Raji (cell line): Measurements from ENCODE around the gene NRP1.

Experiments
- POLR2A ChIP-seq: IDR thresholded peaks from 2 replicates; pipeline ENCODE4 v1.6.1; 2011; ENCODE audit warnings: low read depth, low read length, control low read depth; ENCODE audit not compliant: insufficient read depth

The NRP1 gene

DNA sequence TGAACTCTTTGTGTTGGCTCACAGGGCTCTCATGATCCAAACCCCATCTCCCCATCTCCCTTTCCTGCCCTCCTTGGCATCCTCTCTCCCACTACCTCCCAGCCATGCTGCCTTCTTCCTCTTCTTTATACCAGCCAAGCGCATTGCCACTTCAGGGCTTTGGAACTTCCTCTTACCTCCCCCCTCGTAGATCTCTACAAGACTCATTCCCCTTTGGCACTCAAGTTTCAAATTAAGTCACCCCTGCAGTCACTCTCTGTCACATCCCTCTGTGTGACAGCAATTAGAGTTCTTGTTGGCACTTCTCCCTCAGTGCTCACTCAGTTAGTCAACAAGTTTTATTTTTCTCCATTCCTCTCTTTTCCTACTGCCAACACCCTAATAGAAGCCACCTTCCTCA lies 20.8 kb upstream of the NRP1 start:
- no peak for TF ChIP-seq POLR2A

GRCh38 chr10:33353853-33354252 lies 19.4 kb upstream of the NRP1 start:
- TF ChIP-seq POLR2A: no peak

- TF ChIP-seq POLR2A: no peak
Observed at GRCh38 chr10:33353334-33353733, 18.9 kb upstream of the NRP1 start.

GRCh38 chr10:33352615-33353014 lies 18.1 kb upstream of the NRP1 start:
- no peak for TF ChIP-seq POLR2A

- no peak for TF ChIP-seq POLR2A
Observed at GRCh38 chr10:33352175-33352574, 17.7 kb upstream of the NRP1 start.

DNA sequence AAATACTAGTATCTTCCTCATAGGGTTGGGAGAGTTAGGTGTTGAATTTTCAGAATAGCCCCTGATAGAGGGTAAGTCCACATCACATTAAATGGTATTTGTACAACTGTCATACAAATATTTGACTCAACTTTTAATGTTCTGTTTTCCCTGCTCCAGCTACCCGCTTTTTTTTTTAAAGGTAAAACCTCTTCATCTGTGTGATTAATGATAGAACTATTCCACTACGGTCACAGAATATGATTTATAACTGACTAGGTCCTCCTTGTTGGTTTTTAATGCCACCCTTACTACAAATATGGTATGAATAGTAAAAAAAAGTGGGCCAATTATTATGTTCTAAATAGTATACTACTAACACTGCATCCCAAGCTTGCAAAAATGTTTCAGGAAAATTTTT lies 15.6 kb upstream of the NRP1 start:
- TF ChIP-seq POLR2A: no peak

DNA sequence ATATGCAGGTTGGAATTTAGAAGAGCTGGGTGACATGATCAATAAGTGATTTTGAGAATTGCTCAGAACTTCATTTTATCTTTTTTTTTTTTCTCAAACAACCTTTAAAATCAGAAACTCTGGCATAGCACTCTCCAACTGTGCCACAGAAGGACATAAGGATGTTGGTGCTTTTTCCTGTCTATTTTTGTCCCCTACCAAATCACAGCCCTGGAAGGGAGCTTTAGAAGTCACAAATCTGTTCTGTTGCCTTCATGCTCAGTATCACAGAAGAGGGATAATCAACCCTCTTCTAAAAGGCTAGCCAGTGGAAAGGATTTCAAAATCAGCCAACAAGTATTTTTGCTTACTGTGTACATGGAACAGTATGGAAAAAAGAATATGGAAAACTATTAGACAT lies 14.8 kb upstream of the NRP1 start:
- TF ChIP-seq POLR2A: no peak

DNA sequence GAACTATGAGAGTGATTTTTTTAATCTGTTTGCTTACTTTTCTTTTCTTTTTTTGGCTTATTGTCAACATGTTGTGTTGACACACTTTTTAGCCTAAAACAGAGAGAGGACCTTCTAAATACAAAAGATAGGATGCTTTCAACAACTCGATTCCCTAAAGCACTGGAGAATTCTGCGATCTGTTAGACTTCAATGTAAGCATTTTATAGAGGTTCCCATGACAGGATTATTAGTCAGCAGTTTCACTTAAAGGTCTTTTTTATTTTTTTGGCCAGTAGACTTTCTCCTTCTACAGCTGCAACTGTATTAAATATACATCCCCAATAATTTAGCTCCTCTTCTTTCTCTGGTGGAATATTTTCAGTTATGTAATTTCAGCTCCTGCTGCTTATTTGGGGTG lies 12.7 kb upstream of the NRP1 start:
- TF ChIP-seq POLR2A: no peak

DNA sequence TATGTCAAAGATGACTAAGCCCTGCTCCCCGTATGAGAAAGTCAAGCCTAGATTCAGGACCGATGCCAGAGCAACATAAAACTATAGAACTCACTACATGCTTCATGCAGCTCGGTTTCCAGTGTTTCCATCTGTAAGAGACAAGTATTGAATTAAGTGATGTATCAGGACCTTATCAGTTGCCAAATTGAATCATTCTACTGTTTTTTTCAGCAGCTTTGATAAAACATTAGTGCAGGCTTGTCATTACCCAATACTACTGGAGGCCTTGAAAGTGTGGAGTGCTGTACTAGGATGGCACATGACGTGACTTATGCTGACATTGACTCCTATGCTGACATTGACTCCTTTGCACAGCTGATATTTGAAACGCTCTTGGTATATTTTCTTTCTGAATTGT lies 10.8 kb upstream of the NRP1 start:
- TF ChIP-seq POLR2A: no peak

DNA sequence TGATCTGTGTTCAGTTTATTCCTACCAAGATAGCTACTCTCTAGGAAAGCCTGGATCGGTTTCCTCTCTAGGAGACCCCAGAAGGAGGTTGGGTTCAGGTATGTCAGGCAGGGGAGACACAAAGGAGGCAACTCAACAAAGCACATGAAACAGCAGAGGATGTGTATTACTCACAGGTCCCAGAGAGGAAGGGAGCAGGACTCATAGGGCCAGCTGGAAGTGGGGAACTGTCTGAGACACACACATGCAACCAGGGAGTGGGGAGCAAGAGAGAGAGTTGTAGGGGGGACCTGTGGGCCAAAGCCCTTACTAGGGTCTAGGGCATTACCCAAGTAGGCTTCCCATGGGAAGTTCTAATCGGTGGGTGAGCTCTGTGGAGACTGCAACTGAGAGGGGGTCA lies 10.2 kb upstream of the NRP1 start:
- TF ChIP-seq POLR2A: no peak

GRCh38 chr10:33341637-33342036 lies 7.2 kb upstream of the NRP1 start:
- TF ChIP-seq POLR2A: no peak

DNA sequence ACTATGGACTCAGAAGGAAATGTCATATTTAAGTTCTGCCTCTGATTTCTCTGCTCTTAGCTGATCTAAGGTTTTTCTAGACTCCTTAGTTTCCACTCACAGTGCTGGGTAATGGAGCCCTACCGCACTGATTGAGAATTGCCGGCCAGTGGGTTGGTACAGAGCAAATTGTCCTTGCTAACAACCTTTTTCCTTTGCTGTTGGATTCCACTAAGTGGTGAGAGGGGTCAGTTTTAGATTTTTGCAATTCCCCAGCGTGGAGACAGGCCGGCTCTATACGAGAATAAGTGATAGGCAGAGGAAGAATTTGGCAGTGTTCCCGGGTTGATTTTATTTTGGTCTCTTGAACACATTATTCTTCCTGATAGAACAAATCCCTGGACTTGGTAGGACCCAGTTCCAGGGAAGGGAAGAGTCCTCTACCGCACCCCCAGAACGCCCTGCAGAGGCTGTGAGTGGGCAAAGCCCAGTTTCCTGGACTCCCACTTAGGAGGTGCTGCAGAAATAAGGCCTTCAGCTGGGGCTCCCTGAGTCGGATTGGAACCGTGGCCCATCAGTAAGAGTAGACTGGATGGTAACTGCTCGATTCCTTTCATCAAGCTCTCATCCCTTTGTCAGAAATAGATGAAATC lies 3.0 kb upstream of the NRP1 start:
- TF ChIP-seq POLR2A: no peak

DNA sequence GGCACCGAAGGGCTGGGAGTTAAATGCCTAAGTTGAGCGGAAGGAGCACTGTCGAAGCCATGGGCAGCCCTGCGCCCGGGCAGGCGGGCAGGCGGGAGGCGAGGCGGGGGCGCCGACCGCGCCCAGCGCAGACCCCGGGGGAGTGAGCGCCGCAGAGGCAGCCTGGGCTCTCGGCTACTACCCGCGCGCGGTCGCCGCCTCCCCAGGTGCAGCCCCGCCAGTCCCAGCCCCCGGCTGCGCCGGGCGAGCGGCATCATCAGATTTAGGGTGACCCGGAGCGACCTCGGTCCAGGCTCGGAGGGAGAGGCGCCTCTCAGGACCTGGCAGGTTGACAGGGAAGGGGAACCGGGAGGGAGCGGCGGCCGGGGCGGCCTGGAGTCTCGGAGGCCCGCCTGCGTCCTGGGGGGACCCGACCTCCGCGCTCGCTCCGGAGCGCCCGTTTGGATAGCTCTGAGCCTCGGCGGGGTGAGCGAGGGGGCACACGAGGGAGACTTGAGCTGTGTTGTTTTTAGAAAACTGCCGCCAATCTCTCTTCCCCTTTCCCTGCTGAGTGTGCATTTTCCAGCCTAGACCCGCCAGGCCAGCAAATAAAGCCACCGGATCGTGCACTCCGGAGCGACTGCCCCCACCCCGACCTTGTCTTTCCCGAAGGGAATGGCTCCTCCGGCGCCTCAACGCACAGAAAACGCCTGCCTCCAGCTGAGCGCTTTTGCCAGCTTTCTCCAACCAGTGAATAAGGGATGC lies 2.3 kb upstream of the NRP1 start:
- no peak for TF ChIP-seq POLR2A

- TF ChIP-seq POLR2A: no peak
Observed at GRCh38 chr10:33335801-33336581, 1.5 kb upstream of the NRP1 start.

- no peak for TF ChIP-seq POLR2A
Observed at GRCh38 chr10:33335551-33335800, 1.0 kb upstream of the NRP1 start.

DNA sequence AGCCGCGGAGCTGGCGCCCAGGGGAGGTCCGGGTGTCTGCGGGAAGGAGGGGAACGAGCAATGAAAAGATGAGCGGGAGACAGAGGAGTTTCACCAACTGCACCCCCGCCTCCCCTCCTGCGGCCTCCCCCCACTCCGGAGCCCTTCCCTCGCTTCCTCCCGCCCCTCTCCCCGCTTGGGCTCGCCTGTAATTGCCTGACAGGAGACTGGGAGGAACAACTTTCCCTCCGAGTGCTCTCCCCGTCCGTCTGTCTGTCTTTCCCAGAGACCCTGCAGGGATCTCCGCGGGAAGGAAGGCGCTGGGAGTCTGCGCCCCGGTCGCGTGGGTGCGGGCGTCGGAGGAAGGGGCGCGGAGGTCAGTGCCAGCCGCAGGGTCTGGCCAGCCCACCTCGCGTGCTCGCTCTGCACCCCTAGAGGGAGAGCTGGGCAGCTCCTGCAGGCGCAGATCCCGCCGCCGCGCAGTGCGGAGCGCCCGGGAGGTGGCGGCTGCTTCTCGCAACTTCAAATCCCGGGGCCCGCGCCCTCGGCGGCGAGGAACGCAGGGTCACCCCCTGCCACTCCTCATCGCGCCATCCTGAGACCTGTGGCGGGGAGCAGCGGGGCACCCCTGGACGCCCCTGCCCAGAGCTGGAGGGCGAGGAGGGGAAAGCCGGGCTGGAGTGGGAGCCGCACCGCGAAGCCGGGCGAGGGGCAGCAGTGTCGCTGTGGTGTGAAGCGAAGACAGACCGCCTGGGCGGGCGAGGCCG lies 511 bp upstream of the NRP1 start:
- TF ChIP-seq POLR2A: no peak
